NK-92 (cell line): ENCODE results near the gene TSC1.
"Not testable (repeated sequence)": the region's sequence is repeated elsewhere in the genome, so short reads cannot be mapped to it uniquely, and the experiment has no call there.

Experiments
- DNase-seq: peaks from one replicate; lab custom pipeline; 2025; ENCODE audit not compliant: unreplicated experiment; lab: John Stamatoyannopoulos, UW

The TSC1 gene

DNA sequence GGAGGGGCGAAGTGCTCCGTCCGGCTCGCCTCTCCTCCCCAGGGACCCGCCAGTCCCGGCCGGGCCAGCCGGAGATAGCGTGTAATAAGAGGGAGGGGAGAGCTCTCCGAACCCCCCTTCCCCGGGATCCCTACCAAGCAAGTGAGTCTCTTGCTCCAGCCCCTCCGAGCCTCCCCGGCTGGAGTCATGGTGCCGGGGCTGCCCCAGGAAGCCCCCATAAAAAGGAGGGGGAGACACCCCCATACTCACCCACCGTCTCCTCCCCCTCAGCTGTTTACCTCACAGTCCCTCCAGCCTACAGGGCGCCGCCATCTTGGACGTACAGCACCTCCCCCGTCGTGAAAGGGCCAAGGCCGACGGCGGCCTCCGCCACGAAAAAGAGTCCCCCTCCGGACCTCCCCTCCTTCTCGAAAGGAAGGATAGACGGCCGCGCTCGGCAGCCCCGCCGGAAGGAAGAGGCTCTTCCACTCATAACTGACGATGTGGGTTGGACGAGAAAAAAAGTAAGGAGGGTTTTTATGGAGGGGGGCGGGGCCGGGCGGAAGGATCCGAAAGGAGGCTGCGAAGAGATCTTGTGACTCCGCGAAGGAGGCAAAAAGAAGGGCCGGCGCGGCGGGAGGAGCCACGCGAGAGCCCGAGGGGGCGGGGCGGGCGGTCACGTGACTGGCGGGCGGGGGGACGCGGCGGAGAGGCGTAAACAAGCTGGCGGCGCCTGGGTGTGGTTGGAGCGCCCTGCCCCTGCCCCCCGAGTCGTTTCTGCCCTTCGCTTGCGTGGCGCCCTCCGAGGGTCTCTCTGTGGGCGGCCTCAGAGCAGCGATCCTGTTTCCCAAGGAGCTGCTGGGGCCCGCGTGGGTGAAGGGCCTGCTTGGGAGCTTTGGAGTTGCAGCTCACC, at the start of gene TSC1:
Gene TSC1 (minus strand): TSS at position 323 of the 892 bp plus-strand sequence. CDS start 15,744 bp downstream, outside the sequence.
- DNase-seq = peak; percentile 89

DNA sequence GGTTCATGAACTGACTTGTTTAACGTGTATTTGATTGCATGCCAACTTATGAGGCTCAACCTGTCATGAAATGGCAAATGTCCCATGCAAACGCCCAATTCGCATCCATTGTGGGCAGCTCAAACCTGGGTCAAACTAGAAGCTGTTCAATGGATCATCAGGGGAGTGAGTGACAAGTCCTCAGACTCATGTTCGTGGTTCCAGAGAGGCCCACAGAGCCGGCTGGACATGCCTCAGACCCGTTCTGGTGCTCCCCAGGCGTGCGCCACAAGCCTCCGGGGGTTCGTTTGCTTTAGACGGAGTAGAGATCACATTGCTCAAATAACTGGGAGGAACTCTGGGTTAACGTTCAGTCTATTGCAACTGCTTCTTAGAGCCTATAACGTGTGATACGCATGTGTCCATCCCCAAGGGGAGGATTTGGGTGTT, 49.1 kb upstream of the TSC1 start:
- no peak for DNase-seq

GRCh38 chr9:132991351-132992300, 47.2 kb upstream of the TSC1 start:
- DNase-seq = no peak

- no peak for DNase-seq
Observed at GRCh38 chr9:132990781-132991180, 46.4 kb upstream of the TSC1 start.

DNA sequence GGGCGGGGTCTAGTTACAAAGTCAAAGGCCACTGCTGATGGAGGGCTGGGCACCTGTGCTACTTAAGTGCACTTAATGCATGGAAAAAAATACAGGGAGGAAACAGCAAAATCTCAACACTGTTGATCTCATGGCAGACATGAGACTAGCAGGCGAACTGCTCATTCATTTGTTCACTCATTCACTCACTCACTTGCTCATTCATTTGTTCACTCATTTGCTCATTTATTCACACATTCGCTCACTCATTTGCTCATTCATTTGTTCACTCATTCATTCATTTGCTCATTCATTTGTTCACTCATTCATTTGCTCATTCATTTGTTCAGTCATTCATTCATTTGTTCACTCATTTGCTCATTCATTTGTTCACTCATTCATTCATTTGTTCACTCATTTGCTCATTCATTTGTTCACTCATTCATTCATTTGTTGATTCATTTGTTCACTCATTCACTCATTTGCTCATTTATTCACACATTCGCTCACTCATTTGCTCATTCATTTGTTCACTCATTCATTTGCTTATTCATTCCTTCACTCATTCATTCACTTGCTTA, 45.7 kb upstream of the TSC1 start:
- DNase-seq = not testable (repeated sequence)

GRCh38 chr9:132989414-132989996, 45.1 kb upstream of the TSC1 start:
- DNase-seq = no peak

GRCh38 chr9:132989014-132989310, 44.5 kb upstream of the TSC1 start:
- DNase-seq = no peak

DNA sequence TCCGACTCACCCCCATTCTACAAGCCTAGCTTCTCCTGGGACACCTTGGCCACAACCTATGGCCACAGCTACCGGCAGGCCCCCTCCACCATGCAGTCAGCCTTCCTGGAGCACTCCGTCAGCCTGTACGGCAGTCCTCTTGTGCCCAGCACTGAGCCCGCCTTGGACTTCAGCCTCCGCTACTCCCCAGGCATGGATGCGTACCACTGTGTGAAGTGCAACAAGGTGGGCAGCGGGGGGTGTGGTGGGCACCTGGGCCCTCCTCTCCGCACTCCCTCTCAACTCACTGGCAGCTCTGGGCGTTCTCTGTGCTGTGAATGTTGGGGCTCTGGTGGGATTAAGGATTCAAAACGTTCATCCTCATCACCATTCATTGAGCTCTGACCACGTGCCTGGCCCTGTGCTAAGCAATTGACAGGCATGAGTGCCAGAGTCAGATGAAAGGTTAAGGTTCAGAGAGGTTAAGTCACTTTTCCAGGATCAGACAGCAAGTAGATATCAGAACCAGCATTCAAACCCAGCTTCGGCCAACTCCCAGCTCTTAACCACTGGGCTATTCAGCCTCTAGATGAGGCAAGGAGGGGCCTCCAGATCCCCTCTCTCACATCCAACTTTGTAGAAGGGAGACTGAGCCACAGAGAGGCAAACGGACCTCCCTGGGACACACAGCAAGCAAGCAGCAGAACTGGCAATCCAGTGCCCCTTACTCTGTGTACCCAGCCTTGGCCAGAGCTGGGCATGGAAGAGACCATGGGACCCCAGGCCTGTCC, 44.0 kb upstream of the TSC1 start:
- DNase-seq = no peak

GRCh38 chr9:132986640-132987620, 42.5 kb upstream of the TSC1 start:
- DNase-seq = no peak

DNA sequence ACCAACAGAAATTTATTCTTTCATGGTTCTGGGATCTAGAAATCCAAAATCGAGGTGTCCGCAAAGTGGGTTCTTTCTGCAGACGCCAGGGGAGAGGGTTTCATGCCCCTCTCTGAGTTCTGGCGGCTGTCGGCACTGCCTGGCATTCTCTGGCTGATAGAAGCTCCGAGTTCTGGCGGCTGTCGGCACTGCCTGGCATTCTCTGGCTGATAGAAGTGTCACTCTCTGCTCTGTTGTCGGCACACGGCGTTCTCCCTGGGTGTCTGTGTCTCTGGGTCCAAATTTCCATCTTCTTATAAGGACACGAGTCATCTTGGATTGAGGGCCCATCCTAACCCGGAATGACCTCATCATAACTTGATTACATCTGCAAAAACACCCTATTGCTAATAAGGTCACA, 41.7 kb upstream of the TSC1 start:
- no peak for DNase-seq

DNA sequence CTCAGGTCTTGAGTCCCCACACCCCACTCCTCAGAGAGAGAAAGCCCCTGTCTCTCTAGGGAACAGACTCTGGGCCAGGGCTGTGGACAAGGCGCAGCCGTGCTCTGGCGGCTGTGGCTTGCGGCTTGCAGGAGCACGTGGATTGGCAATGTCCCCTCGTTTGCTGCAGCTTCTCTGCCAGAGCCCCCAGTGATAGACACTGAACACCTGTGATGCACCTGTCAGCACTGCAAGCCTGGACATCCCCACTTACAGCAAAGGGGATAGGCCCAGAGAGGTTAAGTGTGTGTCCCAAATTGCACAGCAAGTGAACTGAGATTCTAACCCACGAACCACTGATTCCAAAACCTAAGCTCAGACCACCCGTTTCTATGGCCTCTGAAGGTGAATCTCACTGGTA, 41.1 kb upstream of the TSC1 start:
- no peak for DNase-seq

DNA sequence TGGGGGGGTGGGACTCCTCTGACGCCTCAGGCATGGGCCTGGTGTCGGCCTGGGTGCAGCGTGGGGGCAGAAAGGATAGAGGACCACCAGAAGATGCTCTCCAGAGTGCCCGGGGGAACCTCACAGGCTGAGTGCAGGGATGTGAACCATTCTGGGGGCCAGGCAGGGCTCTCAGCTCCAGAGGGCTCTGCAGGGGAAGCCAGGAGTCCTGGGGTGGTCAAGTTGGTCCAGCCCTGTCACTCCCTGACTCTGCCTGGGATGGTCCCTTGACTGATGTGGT, 40.6 kb upstream of the TSC1 start:
- no peak for DNase-seq

DNA sequence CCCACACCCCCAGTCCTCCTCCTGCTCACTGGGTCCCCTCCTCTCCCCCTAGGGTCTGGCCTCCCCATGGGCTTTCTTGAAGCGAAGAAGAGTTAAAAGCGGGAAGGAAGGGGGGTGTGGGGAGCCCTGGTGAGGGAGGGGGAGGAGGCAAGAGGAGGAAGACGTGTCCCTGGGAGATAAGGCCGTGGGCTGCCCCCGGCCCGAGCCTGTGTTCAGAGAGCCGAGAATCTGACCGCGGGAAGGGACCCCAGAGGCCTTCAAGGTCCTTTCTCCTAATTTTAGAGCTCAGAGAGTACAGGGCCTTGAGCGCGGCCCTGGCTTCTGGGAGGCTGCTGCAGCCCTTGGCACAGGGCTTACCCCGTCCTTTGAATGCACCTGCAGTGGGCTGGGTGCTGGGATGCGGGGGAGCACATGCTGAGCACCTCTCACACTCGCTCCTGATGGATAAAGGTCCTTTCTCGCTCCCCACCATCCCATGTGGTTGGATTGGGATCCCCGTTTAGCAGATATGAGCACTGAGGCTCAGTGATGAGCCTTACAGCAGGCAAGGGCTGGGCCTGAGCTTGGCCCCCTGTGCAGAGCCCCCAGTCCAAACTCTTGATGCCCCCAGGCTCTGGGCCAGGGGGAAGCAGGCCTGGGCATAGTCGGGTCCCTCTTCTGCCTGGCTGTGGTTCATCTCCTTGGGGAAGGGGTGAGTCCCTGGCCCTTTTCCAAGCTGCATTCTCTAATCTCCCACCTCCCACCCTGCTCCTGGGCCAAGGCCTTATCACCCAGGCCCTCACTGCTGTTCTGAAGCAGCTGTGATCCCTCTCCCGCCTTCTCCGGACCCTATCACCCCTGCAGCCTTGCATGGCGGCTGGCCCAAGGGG, 40.0 kb upstream of the TSC1 start:
- DNase-seq = no peak

GRCh38 chr9:132983491-132984201, 39.2 kb upstream of the TSC1 start:
- DNase-seq = no peak

GRCh38 chr9:132982458-132982857, 38.0 kb upstream of the TSC1 start:
- no peak for DNase-seq

- DNase-seq = no peak
Observed at GRCh38 chr9:132980157-132980556, 35.7 kb upstream of the TSC1 start.

GRCh38 chr9:132978451-132979131, 34.2 kb upstream of the TSC1 start, which contains the start of gene GFI1B:
GFI1B (plus strand) TSS chr9:132978694; CDS start chr9:132986679, 7,985 bp downstream.
- DNase-seq = no peak
